Measurements from ENCODE around the gene PSMC4. TPM values are rescaled to one million over a fixed set of nuclear protein-coding genes. Genes with fewer than 3 reads are reported as not detected.

The PSMC4 gene
- total and polyA plus RNA-seq, 2 experiments from 2014 or later: 85.4 to 94.7 TPM

DNA sequence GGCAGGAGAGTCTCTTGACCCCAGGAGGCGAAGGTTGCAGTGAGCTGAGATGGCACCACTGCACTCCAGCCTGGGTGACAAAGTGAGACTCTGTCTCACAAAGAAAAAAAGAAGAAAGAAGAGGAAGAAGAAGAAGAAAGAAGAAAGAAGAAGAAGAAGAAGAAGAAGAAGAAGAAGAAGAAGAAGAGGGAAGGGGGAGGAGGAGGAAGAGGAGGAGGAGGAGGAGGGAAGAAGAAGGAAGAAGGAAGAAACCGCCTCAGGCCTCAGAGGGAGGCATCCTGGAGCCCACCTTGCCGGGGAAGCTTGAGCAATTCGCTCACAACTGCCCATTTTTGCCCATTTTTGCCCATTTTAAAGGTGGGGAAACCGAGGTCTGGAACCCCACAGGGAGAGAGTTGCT, 46.0 kb upstream of the PSMC4 start:
- WGBS (ENCODE audit: low lambda C conversion rate, missing lambda C conversion rate): 90% methylated on average over 5 of the region's 5 CpGs

DNA sequence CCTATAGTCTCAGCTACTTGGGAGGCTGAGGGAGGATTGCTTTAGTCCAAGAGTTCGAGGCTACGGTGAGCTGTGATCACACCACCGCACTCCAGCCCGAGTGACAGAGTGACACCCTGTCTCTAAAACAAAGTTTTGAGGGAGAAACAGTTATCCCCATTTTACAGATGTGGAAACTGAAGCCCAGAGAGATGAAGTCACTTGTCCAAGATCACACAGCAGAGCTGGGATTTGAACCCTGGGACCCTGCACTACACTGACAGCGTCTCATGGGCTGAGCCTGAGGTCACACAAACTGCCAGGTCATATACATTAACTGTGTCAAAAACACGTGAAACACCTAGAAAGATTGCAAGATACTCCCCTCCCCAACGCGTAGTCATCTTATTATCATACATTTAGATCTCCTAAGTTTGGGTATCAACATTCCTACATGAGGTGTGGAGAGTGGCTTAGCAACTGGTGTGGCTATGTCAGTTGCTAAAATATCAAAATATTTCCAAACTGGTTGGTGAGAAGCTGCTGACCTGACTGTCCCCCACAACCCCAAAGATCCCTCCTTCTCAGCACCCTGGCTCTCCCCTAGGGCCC, 44.7 kb upstream of the PSMC4 start:
- H3K36me3 ChIP-seq (replicated peaks; ENCODE audit: insufficient read depth, low read depth): no peaks in the 10 kb centered on the region
- WGBS (ENCODE audit: low lambda C conversion rate, missing lambda C conversion rate): 93% methylated on average over 8 of the region's 8 CpGs
- no peak overlapping the region for H3K4me3 ChIP-seq
- H3K27ac ChIP-seq: no peak overlapping the region
- no peaks in the 10 kb centered on the region for H3K9me3 ChIP-seq (ENCODE audit: low read depth)
- H3K4me1 ChIP-seq (ENCODE audit: insufficient read depth): no peaks in the 10 kb centered on the region
- no peaks in the 10 kb centered on the region for H3K27me3 ChIP-seq
- H4K20me1 ChIP-seq (ENCODE audit: insufficient read depth, poor library complexity, severe bottlenecking): no peaks in the 10 kb centered on the region
- H2AFZ ChIP-seq: no peak overlapping the region
- TF ChIP-seq, protein P1, sequence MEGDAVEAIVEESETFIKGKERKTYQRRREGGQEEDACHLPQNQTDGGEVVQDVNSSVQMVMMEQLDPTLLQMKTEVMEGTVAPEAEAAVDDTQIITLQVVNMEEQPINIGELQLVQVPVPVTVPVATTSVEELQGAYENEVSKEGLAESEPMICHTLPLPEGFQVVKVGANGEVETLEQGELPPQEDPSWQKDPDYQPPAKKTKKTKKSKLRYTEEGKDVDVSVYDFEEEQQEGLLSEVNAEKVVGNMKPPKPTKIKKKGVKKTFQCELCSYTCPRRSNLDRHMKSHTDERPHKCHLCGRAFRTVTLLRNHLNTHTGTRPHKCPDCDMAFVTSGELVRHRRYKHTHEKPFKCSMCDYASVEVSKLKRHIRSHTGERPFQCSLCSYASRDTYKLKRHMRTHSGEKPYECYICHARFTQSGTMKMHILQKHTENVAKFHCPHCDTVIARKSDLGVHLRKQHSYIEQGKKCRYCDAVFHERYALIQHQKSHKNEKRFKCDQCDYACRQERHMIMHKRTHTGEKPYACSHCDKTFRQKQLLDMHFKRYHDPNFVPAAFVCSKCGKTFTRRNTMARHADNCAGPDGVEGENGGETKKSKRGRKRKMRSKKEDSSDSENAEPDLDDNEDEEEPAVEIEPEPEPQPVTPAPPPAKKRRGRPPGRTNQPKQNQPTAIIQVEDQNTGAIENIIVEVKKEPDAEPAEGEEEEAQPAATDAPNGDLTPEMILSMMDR (IDR thresholded peaks at IDR 0.05; ENCODE audit: poor library complexity): no peak
- TF ChIP-seq EZH2phosphoT487 (IDR thresholded peaks at IDR 0.05; ENCODE audit: low read depth, severe bottlenecking, unreplicated experiment) (no peak), EZH2 (IDR thresholded peaks at IDR 0.05; ENCODE audit: borderline replicate concordance) (no peak)
- H3K9me2 ChIP-seq (replicated peaks; ENCODE audit: insufficient read depth): no peaks in the 10 kb centered on the region
- no peak overlapping the region for H3K4me2 ChIP-seq
- no peak for DNase-seq (ENCODE audit: low spot score)
- H3K79me2 ChIP-seq: no peaks in the 10 kb centered on the region

More for the DNA sequence above, 46.0 kb upstream of the PSMC4 start:
- H3K36me3 ChIP-seq (replicated peaks; ENCODE audit: insufficient read depth, low read depth): no peaks in the 10 kb centered on the region
- no peak overlapping the region for H3K4me2 ChIP-seq
- no peaks in the 10 kb centered on the region for H3K9me2 ChIP-seq (replicated peaks; ENCODE audit: insufficient read depth)
- DNase-seq (ENCODE audit: low spot score): no peak
- no peaks in the 10 kb centered on the region for H3K79me2 ChIP-seq
- H3K4me1 ChIP-seq (ENCODE audit: insufficient read depth): no peaks in the 10 kb centered on the region
- H2AFZ ChIP-seq: no peak overlapping the region
- no peaks in the 10 kb centered on the region for H3K27me3 ChIP-seq
- no peaks in the 10 kb centered on the region for H3K9me3 ChIP-seq (ENCODE audit: low read depth)
- no peak overlapping the region for H3K4me3 ChIP-seq
- H4K20me1 ChIP-seq (ENCODE audit: insufficient read depth, poor library complexity, severe bottlenecking): no peaks in the 10 kb centered on the region
- TF ChIP-seq, protein P1 (IDR thresholded peaks at IDR 0.05; ENCODE audit: poor library complexity): no peak
- TF ChIP-seq EZH2 (IDR thresholded peaks at IDR 0.05; ENCODE audit: borderline replicate concordance): no peak
- TF ChIP-seq EZH2phosphoT487 (IDR thresholded peaks at IDR 0.05; ENCODE audit: low read depth, severe bottlenecking, unreplicated experiment): no peak
- no peak overlapping the region for H3K27ac ChIP-seq

DNA sequence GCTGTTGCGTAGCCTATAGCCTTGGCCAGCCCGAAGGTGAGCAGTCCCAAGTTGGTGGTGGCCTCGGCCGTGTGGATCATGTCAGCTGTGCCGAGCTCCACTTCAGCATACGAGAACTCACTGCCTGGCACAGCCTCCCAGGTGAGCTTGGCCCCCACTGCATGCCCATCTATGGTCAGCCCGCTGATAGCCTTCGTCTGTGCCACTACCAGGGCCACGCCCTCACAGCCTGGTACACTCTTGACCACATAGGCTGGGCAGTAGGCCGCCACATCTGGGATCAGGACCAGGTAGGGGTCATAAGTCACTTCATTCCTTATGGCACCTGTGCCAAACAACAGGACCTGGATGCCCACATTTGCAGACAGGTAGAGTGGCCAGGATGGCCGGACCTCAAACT, 43.9 kb upstream of the PSMC4 start:
- no peak for DNase-seq (ENCODE audit: low spot score)
- Histone ChIP-seq H3K79me2 (no peaks in the 10 kb centered on the region), H4K20me1 (ENCODE audit: insufficient read depth, poor library complexity, severe bottlenecking) (no peaks in the 10 kb centered on the region), H3K27ac (no peak overlapping the region), H3K4me1 (ENCODE audit: insufficient read depth) (no peaks in the 10 kb centered on the region), H3K9me2 (replicated peaks; ENCODE audit: insufficient read depth) (no peaks in the 10 kb centered on the region), H2AFZ (no peak overlapping the region), H3K36me3 (replicated peaks; ENCODE audit: insufficient read depth, low read depth) (no peaks in the 10 kb centered on the region), H3K4me3 (no peak overlapping the region), H3K4me2 (no peak overlapping the region), H3K27me3 (no peaks in the 10 kb centered on the region), H3K9me3 (ENCODE audit: low read depth) (no peaks in the 10 kb centered on the region)
- TF ChIP-seq EZH2phosphoT487 (IDR thresholded peaks at IDR 0.05; ENCODE audit: low read depth, severe bottlenecking, unreplicated experiment) (no peak), EZH2 (IDR thresholded peaks at IDR 0.05; ENCODE audit: borderline replicate concordance) (no peak)
- TF ChIP-seq, protein P1 (IDR thresholded peaks at IDR 0.05; ENCODE audit: poor library complexity): no peak
- 94% methylated on average over 11 of the region's 11 CpGs for WGBS (ENCODE audit: low lambda C conversion rate, missing lambda C conversion rate)

Data from hepatocyte (in vitro differentiated cells).